Fibroblast of the aortic adventitia (primary cell): Measurements from ENCODE around the gene ZBTB17. TPM values are rescaled to one million over a fixed set of nuclear protein-coding genes. Genes with fewer than 3 reads are reported as not detected.
A peak's percentile ranks its signal among the peaks of the same experiment; 100 is the strongest.
"Not testable (repeated sequence)": the region's sequence is repeated elsewhere in the genome, so short reads cannot be mapped to it uniquely, and the experiment has no call there.

Experiments
- DNase-seq: peaks from one replicate; pipeline ENCODE4 v3.0.0-alpha.2; 2010; ENCODE audit warnings: low read depth
- H3K4me3 ChIP-seq: 2 replicates; pipeline ENCODE4 v1.5.1; 2011; ENCODE audit warnings: low read depth, mild to moderate bottlenecking, control low read depth, low read length, moderate library complexity
- total RNA-seq: library from RNA; depleted of rRNA; stranded (reverse); fragments of >200 nt; gene quantifications from 2 replicates; pipeline ENCODE4 v1.2.3, GENCODE V29; 2012; ENCODE audit warnings: low replicate concordance
- TF ChIP-seq, protein P1 (sequence below): IDR thresholded peaks from 2 replicates; pipeline ENCODE4 v1.5.1; 2011; ENCODE audit warnings: mild to moderate bottlenecking, low read length, control low read depth, inconsistent platforms; ENCODE audit not compliant: insufficient read depth

The ZBTB17 gene
- total RNA-seq, 1 donor, result 21.7 TPM

DNA sequence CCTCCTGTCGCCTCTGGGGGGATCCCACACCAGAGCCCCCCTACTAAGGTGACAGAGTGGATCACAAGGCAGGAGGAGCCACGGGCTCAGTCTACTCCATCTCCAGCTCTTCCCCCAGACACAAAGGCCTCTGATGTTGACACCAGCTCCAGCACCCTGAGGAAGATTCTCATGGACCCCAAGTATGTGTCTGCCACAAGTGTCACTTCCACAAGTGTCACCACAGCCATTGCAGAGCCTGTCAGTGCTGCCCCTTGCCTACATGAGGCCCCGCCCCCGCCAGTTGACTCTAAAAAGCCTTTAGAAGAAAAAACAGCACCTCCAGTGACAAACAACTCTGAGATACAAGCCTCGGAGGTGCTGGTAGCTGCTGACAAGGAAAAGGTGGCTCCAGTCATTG lies 42.2 kb downstream of the ZBTB17 start:
- no peak overlapping the region for H3K4me3 ChIP-seq
- no peak for DNase-seq

DNA sequence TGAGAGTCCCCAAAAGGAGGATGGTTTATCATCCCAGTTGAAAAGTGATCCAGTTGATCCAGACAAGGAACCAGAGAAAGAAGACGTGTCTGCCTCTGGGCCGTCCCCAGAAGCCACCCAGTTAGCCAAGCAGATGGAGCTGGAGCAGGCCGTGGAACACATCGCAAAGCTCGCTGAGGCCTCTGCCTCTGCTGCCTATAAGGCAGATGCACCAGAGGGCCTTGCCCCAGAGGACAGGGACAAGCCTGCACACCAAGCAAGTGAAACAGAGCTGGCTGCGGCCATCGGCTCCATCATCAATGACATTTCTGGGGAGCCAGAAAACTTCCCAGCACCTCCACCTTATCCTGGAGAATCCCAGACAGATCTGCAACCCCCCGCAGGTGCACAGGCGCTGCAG lies 43.3 kb downstream of the ZBTB17 start:
- no peak for DNase-seq
- no peak overlapping the region for H3K4me3 ChIP-seq
- TF ChIP-seq, protein P1, sequence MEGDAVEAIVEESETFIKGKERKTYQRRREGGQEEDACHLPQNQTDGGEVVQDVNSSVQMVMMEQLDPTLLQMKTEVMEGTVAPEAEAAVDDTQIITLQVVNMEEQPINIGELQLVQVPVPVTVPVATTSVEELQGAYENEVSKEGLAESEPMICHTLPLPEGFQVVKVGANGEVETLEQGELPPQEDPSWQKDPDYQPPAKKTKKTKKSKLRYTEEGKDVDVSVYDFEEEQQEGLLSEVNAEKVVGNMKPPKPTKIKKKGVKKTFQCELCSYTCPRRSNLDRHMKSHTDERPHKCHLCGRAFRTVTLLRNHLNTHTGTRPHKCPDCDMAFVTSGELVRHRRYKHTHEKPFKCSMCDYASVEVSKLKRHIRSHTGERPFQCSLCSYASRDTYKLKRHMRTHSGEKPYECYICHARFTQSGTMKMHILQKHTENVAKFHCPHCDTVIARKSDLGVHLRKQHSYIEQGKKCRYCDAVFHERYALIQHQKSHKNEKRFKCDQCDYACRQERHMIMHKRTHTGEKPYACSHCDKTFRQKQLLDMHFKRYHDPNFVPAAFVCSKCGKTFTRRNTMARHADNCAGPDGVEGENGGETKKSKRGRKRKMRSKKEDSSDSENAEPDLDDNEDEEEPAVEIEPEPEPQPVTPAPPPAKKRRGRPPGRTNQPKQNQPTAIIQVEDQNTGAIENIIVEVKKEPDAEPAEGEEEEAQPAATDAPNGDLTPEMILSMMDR, result no peak

More for the DNA sequence above, 42.2 kb downstream of the ZBTB17 start:
- TF ChIP-seq, protein P1, result no peak

DNA sequence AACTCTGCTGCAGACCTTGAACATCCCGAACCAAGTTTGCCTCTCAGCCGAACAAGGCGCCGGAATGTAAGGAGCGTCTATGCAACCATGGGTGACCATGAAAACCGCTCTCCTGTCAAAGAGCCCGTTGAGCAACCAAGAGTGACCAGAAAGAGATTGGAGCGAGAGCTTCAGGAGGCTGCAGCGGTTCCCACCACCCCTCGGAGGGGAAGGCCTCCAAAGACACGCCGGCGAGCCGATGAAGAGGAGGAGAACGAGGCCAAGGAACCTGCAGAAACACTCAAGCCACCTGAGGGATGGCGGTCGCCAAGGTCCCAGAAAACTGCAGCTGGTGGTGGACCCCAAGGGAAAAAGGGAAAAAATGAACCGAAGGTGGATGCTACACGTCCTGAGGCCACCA lies 44.0 kb downstream of the ZBTB17 start:
- no peak overlapping the region for H3K4me3 ChIP-seq
- TF ChIP-seq, protein P1, result no peak
- DNase-seq, result no peak

DNA sequence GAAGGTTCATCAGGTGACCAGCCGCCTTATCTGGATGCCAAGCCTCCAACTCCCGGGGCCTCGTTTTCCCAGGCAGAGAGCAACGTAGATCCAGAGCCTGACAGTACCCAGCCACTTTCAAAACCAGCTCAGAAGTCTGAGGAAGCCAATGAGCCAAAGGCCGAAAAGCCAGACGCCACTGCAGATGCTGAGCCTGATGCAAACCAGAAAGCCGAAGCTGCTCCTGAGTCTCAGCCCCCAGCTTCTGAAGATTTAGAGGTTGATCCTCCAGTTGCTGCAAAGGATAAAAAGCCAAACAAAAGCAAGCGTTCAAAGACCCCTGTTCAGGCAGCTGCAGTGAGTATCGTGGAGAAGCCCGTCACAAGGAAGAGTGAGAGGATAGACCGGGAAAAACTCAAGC lies 44.5 kb downstream of the ZBTB17 start:
- no peak for DNase-seq
- TF ChIP-seq, protein P1, result no peak
- no peak overlapping the region for H3K4me3 ChIP-seq

DNA sequence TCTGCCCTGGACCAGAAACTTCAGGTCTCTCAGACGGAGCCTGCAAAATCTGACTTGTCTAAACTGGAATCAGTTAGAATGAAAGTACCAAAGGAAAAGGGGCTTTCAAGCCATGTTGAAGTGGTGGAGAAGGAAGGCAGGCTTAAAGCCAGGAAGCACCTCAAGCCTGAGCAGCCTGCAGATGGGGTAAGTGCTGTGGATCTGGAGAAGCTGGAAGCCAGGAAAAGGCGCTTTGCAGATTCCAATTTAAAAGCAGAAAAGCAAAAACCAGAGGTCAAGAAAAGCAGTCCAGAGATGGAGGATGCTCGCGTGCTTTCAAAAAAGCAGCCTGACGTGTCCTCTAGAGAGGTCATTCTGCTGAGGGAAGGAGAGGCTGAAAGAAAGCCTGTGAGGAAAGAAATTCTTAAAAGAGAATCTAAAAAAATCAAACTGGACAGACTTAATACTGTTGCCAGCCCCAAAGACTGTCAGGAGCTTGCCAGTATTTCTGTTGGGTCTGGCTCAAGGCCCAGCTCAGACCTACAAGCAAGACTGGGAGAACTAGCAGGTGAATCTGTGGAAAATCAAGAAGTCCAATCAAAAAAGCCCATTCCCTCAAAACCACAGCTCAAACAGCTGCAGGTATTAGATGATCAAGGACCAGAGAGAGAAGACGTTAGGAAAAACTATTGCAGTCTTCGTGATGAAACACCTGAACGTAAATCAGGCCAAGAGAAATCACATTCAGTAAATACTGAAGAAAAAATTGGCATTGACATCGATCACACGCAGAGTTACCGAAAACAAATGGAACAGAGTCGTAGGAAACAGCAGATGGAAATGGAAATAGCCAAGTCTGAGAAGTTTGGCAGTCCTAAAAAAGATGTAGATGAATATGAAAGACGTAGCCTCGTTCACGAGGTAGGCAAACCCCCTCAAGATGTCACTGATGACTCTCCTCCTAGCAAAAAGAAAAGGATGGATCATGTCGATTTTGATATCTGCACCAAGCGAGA lies 46.6 kb downstream of the ZBTB17 start:
- TF ChIP-seq, protein P1, result no peak
- no peak overlapping the region for H3K4me3 ChIP-seq
- no peak for DNase-seq

DNA sequence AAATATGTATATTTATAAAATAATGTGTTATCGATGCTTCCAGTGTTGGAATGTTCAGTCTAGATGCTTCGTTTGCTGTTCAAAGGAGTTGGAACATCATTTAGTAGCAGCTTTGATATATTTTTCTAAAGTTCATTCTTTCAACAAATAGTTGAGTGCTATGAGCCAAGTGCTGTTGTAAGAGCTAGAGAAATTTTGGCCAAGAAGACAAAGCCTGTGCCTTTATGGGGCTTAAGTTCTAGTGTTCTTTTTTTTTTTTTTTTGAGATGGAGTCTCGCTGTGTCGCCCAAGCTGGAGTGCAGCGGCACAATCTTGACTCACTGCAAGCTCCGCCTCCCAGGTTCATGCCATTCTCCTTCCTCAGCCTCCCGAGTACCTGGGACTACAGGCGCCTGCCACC lies 49.5 kb downstream of the ZBTB17 start:
- H3K4me3 ChIP-seq, result not testable (repeated sequence)
- peak; percentile 64 for DNase-seq

DNA sequence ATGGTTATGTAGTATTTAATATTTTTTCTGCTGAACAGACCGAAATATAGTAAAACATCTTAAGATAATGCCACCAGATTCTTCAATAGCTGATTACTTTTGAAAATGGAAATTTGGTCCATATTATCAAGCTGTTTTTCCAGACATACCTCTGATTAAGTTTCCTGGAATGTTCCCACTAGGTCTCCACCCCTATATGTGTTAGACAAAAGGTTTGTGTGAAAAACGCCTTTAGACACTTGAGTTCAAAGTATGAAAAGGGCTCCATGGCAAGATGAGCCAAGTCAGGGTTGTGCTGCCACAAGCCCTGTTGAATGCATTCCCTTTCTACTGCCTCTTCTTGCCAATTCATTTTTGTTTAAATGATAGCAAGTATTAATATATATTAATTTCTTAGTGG lies 52.7 kb downstream of the ZBTB17 start:
- TF ChIP-seq, protein P1, result no peak
- peak; percentile 81 for DNase-seq

More for the DNA sequence above, 52.7 kb downstream of the ZBTB17 start:
- H3K4me3 ChIP-seq, result no peak overlapping the region
